DOHH2 (cell line): Measurements from ENCODE around the gene OR6C3.

Source experiments
- H3F3A ChIP-seq: fragments of 200-600 bp; sonication (generic), shearing (Covaris generic); 2 replicates; pipeline ENCODE4 v1.6.0; 2016; ENCODE audit warnings: antibody characterized with exemption, mild to moderate bottlenecking; ENCODE audit not compliant: control insufficient read depth, insufficient read depth
- H3K27ac ChIP-seq: fragments of 200-600 bp; sonication (generic); 2 replicates; pipeline ENCODE4 v1.5.1; 2014; ENCODE audit warnings: low read depth, mild to moderate bottlenecking, low read length, moderate library complexity
- H3K27me3 ChIP-seq: fragments of 200-600 bp; sonication (generic); 2 replicates; pipeline ENCODE4 v1.6.1; 2014; ENCODE audit warnings: mild to moderate bottlenecking, low read length, mixed read lengths; ENCODE audit not compliant: control insufficient read depth
- H3K36me3 ChIP-seq: fragments of 200-600 bp; sonication (generic); 2 replicates; pipeline ENCODE4 v1.6.1; 2014; ENCODE audit warnings: mild to moderate bottlenecking, low read length, moderate library complexity, mixed read lengths; ENCODE audit not compliant: control insufficient read depth
- H3K4me1 ChIP-seq: fragments of 200-600 bp; sonication (generic); 2 replicates; pipeline ENCODE4 v1.6.1; 2014; ENCODE audit warnings: mild to moderate bottlenecking, low read length, mixed read lengths; ENCODE audit not compliant: control insufficient read depth
- H3K4me2 ChIP-seq: fragments of 200-600 bp; sonication (generic); 2 replicates; pipeline ENCODE4 v1.6.0; 2014; ENCODE audit warnings: mild to moderate bottlenecking, low read length, moderate library complexity
- H3K4me3 ChIP-seq: fragments of 200-600 bp; sonication (generic); 2 replicates; pipeline ENCODE4 v1.5.1; 2014; ENCODE audit warnings: mild to moderate bottlenecking, low read length, mixed read lengths
- H3K79me2 ChIP-seq: fragments of 200-600 bp; sonication (generic); 2 replicates; pipeline ENCODE4 v1.6.1; 2014; ENCODE audit warnings: mild to moderate bottlenecking, low read length, mixed read lengths; ENCODE audit not compliant: control insufficient read depth
- H3K9me2 ChIP-seq: fragments of 200-600 bp; sonication (generic); replicated peaks from 2 replicates; pipeline ENCODE4 v1.6.1; 2014; ENCODE audit warnings: mild to moderate bottlenecking, low read length, mixed read lengths; ENCODE audit not compliant: control insufficient read depth
- H3K9me3 ChIP-seq: fragments of 200-600 bp; sonication (generic); 2 replicates; pipeline ENCODE4 v1.6.1; 2014; ENCODE audit warnings: antibody characterized with exemption, low read length, mixed read lengths; ENCODE audit not compliant: control insufficient read depth, insufficient read depth
- H4K20me1 ChIP-seq: fragments of 200-600 bp; sonication (generic); 2 replicates; pipeline ENCODE4 v1.6.0; 2014; ENCODE audit warnings: low read depth, mild to moderate bottlenecking, antibody characterized with exemption, low read length, moderate library complexity; ENCODE audit not compliant: control insufficient read depth, insufficient read depth
- EZH2phosphoT487 ChIP-seq: fragments of 200-600 bp; sonication (generic); IDR thresholded peaks from 2 replicates; pipeline ENCODE4 v1.6.1; 2017; ENCODE audit warnings: borderline replicate concordance, mild to moderate bottlenecking, antibody characterized with exemption, low read length, moderate library complexity, mixed read lengths
- TF ChIP-seq, protein P1 (sequence below): fragments of 200-600 bp; sonication (generic); IDR thresholded peaks from one replicate; pipeline ENCODE4 v1.5.1; 2014; ENCODE audit warnings: antibody characterized with exemption, mild to moderate bottlenecking, low read depth, low read length; ENCODE audit not compliant: poor library complexity, severe bottlenecking

OR6C3 gene

DNA sequence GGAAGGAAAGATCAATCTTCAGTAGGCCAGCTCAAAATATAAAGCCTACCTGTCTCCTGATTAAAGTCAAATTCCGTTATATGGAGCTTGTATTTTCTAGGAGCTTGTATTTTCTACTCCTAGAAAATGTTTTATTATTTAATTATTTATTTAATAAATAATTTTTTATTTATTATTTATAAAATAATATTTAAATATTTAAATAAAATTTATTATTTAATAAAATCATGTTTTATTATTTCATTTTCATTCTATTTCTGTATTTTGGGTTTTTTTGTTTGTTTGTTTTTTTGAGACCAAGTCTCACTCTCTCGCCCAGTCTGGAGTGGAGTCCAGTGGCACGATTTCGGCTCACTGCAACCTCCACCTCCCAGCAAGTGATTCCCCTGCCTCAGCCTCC, 42.0 kb downstream of the OR6C3 start:
- no peaks in the 10 kb centered on the region for H3K36me3 ChIP-seq
- H3K79me2 ChIP-seq = no peaks in the 10 kb centered on the region
- no peak overlapping the region for H3K4me2 ChIP-seq
- H3K4me1 ChIP-seq = no peaks in the 10 kb centered on the region
- H3K27me3 ChIP-seq = no peaks in the 10 kb centered on the region
- H4K20me1 ChIP-seq = no peaks in the 10 kb centered on the region
- H3K4me3 ChIP-seq = no peak overlapping the region
- TF ChIP-seq EZH2phosphoT487 = no peak
- TF ChIP-seq, protein P1, sequence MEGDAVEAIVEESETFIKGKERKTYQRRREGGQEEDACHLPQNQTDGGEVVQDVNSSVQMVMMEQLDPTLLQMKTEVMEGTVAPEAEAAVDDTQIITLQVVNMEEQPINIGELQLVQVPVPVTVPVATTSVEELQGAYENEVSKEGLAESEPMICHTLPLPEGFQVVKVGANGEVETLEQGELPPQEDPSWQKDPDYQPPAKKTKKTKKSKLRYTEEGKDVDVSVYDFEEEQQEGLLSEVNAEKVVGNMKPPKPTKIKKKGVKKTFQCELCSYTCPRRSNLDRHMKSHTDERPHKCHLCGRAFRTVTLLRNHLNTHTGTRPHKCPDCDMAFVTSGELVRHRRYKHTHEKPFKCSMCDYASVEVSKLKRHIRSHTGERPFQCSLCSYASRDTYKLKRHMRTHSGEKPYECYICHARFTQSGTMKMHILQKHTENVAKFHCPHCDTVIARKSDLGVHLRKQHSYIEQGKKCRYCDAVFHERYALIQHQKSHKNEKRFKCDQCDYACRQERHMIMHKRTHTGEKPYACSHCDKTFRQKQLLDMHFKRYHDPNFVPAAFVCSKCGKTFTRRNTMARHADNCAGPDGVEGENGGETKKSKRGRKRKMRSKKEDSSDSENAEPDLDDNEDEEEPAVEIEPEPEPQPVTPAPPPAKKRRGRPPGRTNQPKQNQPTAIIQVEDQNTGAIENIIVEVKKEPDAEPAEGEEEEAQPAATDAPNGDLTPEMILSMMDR = no peak
- H3K9me3 ChIP-seq = no peaks in the 10 kb centered on the region
- H3F3A ChIP-seq = no peaks in the 10 kb centered on the region
- H3K27ac ChIP-seq = no peak overlapping the region
- no peaks in the 10 kb centered on the region for H3K9me2 ChIP-seq
